HG03558 (cell line): ENCODE data around the gene AFF3.
"Not testable (repeated sequence)": the region's sequence is repeated elsewhere in the genome, so short reads cannot be mapped to it uniquely, and the experiment has no call there.

ENCODE experiments used
- ATAC-seq: cut with Tn5 transposase; IDR thresholded peaks from one replicate; pipeline ENCODE4 v1.9.1; 2021; ENCODE audit warnings: moderate number of reproducible peaks; ENCODE audit not compliant: unreplicated experiment; ENCODE audit errors: extremely low read depth

Gene AFF3

GRCh38 chr2:100146657-100146960 lies 4.2 kb upstream of the AFF3 start:
- no peak for ATAC-seq

GRCh38 chr2:100145893-100146656 lies 3.7 kb upstream of the AFF3 start:
- ATAC-seq, result no peak

- no peak for ATAC-seq
Measured at GRCh38 chr2:100143286-100143685, 896 bp upstream of the AFF3 start.

GRCh38 chr2:100141906-100142305 lies 484 bp downstream of the AFF3 start:
- ATAC-seq, result no peak

DNA sequence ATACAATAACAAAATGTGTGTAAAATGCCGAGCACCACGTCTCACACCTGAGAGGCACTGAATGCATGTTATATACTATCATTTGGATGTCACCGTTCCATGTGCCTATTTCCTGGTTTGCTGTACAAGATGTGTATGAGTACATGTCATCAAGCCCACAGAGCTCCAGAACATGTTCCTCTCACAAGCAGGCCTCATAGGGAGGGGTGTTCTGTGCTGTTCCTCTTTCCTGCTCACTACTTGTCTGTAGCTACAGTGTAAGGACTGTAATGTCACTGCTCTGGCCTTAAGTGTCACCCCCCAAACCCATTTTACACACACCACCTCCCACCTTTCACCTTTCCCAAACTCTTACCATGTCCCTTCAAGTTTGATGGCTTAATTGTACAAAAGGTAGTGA lies 1.8 kb downstream of the AFF3 start:
- ATAC-seq, result no peak

GRCh38 chr2:100137866-100138570 lies 4.4 kb downstream of the AFF3 start:
- no peak for ATAC-seq

DNA sequence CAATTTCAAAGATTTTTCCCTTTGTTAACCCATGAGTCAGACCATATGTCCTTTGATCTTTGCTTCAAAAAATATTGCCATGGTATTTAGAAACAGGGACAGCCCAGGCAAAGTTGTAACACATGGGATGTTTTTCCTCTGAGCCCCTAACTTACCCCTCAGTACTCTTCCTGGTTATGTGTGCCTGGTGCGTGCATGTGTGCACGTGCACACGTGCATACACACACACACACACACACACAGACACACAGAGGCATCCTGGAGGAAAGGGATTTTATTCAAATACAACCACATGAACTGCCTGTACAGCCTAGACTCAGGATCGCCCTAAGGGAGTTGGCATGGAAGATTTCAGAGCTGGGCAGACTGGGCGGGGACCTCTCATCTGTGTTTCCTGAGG lies 5.1 kb downstream of the AFF3 start:
- ATAC-seq, result no peak

- ATAC-seq, result no peak
Measured at GRCh38 chr2:100136310-100136709, 6.1 kb downstream of the AFF3 start.

DNA sequence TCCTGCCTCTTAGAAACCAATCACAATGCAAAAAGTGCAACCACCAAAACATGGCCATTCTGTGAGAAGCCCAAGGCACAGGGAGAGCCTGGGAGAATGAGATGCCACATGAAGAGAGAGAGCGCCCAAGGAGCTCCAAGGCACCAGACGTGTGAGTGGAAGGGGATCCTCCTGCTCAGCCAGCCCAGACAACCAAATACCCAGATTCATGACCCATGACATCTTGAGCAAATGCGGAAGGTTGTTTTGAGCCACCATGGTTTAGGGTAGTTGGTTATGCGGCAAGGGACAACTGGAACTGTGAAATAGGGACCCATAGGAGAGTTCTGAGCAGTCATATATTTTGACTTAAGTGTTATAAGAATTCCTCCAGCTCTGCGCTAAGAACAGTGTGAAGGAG lies 7.0 kb downstream of the AFF3 start:
- ATAC-seq, result no peak

GRCh38 chr2:100130595-100131391 lies 11.6 kb downstream of the AFF3 start:
- no peak for ATAC-seq

DNA sequence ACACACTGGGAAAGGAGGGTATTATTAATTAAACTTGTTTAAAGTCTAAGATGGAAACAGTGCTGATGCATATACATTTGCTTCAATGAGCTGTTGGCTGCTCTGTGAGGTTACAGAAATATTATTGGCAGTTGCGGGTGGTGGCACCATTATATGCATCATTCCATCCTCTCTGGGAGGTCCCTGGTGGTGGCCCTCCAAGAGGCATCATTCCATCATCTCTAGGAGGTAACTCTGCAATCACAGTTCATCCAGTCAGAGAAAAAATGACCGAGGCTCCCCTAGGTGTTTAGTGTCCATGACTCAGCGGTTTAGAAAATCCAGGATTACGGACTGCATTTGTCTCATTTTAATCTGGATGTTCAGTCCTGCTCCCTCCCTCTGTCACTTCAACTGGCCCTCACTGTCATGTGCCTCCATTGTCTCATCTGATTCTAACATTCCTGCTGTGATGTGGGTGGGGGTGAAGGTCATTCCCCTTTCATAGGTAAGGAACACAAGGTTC lies 15.4 kb downstream of the AFF3 start:
- no peak for ATAC-seq

DNA sequence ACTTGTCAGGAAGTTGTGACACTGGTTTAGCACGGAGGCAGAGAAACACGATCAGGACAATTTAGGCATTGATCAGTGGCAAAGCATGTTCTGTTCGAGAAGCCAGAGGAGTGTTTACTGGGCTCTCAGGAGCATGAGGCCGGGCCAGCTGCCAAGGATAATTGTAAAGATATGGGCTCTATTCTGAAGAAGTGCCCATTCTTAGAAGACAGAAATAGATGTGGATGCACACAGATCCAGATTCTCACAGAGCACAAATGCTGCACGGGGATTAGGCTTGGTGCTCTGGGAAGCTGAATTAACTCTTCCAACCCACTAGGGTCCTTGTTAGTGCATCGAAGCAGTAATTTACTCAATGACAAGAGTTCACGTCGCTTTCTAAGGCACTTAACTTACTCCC lies 16.2 kb downstream of the AFF3 start:
- no peak for ATAC-seq

DNA sequence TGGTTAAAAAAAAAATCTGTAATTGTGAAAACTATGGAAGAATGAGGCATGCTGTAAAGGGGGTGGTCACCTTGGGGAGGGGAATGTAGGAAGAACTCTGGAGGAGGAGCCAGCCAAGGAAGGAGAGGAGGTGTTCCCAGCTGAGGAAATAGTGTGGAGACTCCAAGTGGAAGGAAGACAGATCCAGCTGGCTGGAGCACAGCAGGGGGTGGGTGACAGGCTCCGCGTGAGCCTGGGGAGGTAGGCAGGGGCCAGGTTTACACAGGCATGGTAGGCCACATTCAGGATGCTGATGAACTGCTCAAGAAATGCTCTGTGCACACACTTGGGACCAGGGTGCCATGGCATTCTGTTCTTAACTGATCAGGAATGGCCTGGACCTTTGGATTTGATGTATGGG lies 16.8 kb downstream of the AFF3 start:
- no peak for ATAC-seq

DNA sequence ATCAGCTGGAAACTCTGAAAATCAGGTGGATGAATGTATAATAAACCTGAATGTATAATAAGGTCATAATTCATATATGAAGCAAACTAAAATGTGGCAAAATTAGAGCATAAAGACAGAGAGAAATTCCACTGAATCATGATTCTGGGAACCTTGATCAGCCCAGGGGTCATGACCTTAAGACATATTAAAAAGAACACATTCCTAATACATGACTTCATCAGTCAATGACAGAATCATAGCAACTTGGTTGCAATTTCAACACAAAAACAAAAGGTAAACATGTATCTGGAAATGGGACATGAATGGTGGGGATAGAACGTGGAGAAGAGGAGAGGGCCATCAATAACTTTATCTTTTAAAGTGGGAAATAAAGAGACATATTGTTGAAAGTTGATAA lies 17.6 kb downstream of the AFF3 start:
- ATAC-seq, result no peak

GRCh38 chr2:100121124-100121718 lies 21.2 kb downstream of the AFF3 start:
- no peak for ATAC-seq

DNA sequence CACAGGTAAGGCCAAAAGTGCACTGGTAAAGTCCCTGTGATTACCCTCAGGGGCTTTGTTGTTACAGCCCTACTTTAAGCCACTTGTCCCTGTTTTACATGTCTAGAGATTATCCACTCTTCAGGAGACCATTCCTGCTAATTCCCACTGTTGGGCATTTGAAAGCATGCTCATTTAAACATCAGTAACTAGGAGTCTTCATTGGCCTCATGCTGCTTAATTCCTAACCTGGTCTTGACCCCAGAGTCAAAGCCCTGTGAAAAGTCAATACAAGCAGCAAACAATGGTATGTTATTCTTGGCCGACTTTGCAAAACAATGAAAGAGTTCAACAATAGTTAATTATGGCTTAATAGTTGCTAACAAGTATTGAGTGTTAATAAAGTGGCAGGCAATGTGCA lies 23.2 kb downstream of the AFF3 start:
- ATAC-seq, result no peak

DNA sequence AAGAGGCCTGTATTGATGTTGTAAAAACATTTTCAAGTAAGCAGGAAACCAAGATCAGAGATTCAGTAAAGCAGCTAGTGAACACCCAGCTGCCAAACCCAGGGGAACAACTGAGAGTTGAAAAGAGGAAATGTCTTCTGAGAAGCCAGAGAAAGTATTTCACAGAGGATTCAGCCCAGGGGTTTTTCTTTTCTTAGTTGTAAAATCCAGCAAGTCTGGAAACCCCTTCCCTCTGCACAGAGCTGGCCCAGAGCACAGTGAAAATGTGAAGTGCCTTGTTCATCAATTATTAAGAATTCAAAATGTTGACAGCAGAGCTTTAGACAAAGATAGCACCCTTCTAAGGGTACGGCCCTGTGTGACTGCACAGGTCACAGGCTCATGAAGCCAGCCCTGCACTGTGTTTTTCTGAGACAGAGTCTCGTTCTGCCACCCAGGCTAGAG lies 28.4 kb downstream of the AFF3 start:
- no peak for ATAC-seq

GRCh38 chr2:100110614-100111000 lies 31.8 kb downstream of the AFF3 start:
- no peak for ATAC-seq

DNA sequence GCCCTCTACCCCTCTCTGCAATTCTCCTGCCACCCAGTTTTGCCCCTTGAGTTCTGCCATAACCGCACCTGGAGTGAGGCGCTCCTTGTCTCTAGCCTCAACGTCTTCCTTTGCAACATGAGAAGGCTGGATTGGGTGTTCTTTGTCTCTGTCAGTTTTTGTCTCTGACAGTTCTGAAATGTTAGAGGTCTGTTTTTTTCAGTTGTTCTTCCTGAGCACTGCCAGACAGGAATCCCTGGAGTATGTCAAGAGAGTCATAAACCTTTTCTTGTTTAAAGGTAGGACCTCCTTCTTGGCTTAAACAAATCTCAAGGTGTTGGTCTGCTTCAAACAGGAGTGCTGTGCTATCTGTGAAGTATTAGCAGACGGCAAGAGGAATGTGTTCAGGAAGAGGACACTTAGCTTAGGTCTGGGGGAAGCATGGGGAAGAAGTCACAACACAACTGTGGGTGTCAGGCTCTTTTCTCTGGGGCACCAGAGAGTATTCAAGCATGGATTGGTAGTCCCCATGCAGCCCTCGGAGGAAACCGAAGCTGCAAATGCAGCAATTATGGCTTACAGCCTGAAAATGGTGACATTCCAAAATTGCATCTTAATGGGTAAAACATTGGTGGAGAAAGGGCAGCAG lies 32.3 kb downstream of the AFF3 start:
- no peak for ATAC-seq

GRCh38 chr2:100108648-100109020 lies 33.8 kb downstream of the AFF3 start:
- not testable (repeated sequence) for ATAC-seq
